SK-N-SH (cell line): ENCODE data around the gene NOL4. TPM values are rescaled to one million over a fixed set of nuclear protein-coding genes. Genes with fewer than 3 reads are reported as not detected.

Experiments
- CTCF ChIA-PET: fragments of 300-600, 350-600 bp; formaldehyde crosslinking; extraction: SDS; loops from one replicate; lab custom pipeline; 2021; lab: Yijun Ruan, JAX
- POLR2A ChIA-PET: fragments of 350-600 bp; sonication (Branson Sonifier 250); formaldehyde crosslinking; extraction: SDS; loops from one replicate; lab custom pipeline; 2020; ENCODE audit warnings: antibody characterized with exemption, inconsistent platforms; lab: Yijun Ruan, JAX
- DNase-seq: peaks from one replicate; pipeline ENCODE4 v3.0.0; 2012
- H2AFZ ChIP-seq: fragments of 200-600 bp; sonication (generic); 2 replicates; pipeline ENCODE4 v1.8.1; 2016; ENCODE audit warnings: antibody characterized with exemption, mild to moderate bottlenecking, low read depth
- H3F3A ChIP-seq: fragments of 200-600 bp; sonication (generic); replicated peaks from 2 replicates; pipeline ENCODE3; 2016; ENCODE audit warnings: antibody characterized with exemption, mild to moderate bottlenecking; ENCODE audit not compliant: insufficient read depth
- H3K27ac ChIP-seq, 2 experiments: fragments of 200-500 bp in 1 of 2; fragments of 200-600 bp in 1 of 2; sonication (Bioruptor generic) in 1 of 2; sonication (generic), shearing (Covaris generic) in 1 of 2; 2 replicates each; pipeline versions ENCODE4 v1.5.1 to v1.6.1; 2014 to 2016; ENCODE audit warnings: low read depth in 2 of 2, inconsistent platforms in 1 of 2, low read length in 1 of 2, mild to moderate bottlenecking in 1 of 2, mixed read lengths in 1 of 2
- H3K27me3 ChIP-seq: fragments of 200-600 bp; sonication (generic), shearing (Covaris generic); 2 replicates; pipeline ENCODE4 v1.6.1; 2016; ENCODE audit warnings: mixed run types; ENCODE audit not compliant: insufficient read depth
- H3K36me3 ChIP-seq, 2 experiments: fragments of 200-500 bp in 1 of 2; fragments of 200-600 bp in 1 of 2; sonication (Bioruptor generic) in 1 of 2; sonication (generic) in 1 of 2; replicated peaks in 1 of 2; 2 replicates each; pipeline versions ENCODE3 to v1.5.1; 2014 to 2016; ENCODE audit warnings: low read length in 1 of 2, mild to moderate bottlenecking in 1 of 2; ENCODE audit not compliant: insufficient read depth in 2 of 2, control insufficient read depth in 1 of 2
- H3K4me1 ChIP-seq, 2 experiments: fragments of 200-500 bp in 1 of 2; fragments of 200-600 bp in 1 of 2; sonication (Bioruptor generic) in 1 of 2; sonication (generic), shearing (Covaris generic) in 1 of 2; 2 replicates each; pipeline versions ENCODE4 v1.5.1 to v1.6.1; 2014 to 2016; ENCODE audit warnings: low read depth in 1 of 2, low read length in 1 of 2, mixed run types in 1 of 2; ENCODE audit not compliant: insufficient read depth in 2 of 2, control insufficient read depth in 1 of 2
- H3K4me2 ChIP-seq: fragments of 200-600 bp; sonication (generic), shearing (Covaris generic); 2 replicates; pipeline ENCODE4 v1.6.1; 2017; ENCODE audit warnings: mixed run types
- H3K4me3 ChIP-seq, 2 experiments: fragments of 200-500 bp in 1 of 2; fragments of 200-600 bp in 1 of 2; sonication (Bioruptor generic) in 1 of 2; sonication (generic), shearing (Covaris generic) in 1 of 2; 2 replicates each; pipeline versions ENCODE4 v1.5.1 to v1.8.1; 2014 to 2016; ENCODE audit warnings: low read depth in 2 of 2, inconsistent platforms in 1 of 2, low read length in 1 of 2, mild to moderate bottlenecking in 1 of 2, mixed read lengths in 1 of 2, moderate library complexity in 1 of 2
- H3K79me2 ChIP-seq: fragments of 200-600 bp; sonication (generic); 2 replicates; pipeline ENCODE4 v1.8.1; 2017; ENCODE audit warnings: mild to moderate bottlenecking; ENCODE audit not compliant: insufficient read depth
- H3K9ac ChIP-seq: fragments of 200-600 bp; sonication (generic); 2 replicates; pipeline ENCODE4 v1.6.1; 2017; ENCODE audit warnings: mixed run types
- H3K9me2 ChIP-seq: fragments of 200-600 bp; sonication (generic); 2 replicates; pipeline ENCODE4 v1.6.1; 2017; ENCODE audit warnings: mixed run types
- H3K9me3 ChIP-seq: fragments of 200-600 bp; sonication (generic); 2 replicates; pipeline ENCODE4 v1.6.1; 2017; ENCODE audit warnings: mixed run types, mild to moderate bottlenecking, moderate library complexity
- H4K20me1 ChIP-seq: fragments of 200-600 bp; sonication (generic); 2 replicates; pipeline ENCODE4 v1.6.1; 2017; ENCODE audit warnings: mild to moderate bottlenecking, mixed run types; ENCODE audit not compliant: insufficient read depth
- FOSL2 ChIP-seq: IDR thresholded peaks from 2 replicates; pipeline ENCODE4 v1.4.0; 2012; ENCODE audit warnings: low read depth, mild to moderate bottlenecking, moderate library complexity, borderline replicate concordance
- FOXJ3 ChIP-seq: sonication (generic); formaldehyde crosslinking; IDR thresholded peaks from 2 replicates; pipeline ENCODE4 v1.5.1; 2020; ENCODE audit warnings: mild to moderate bottlenecking, missing genetic modification reagents
- FOXM1 ChIP-seq: IDR thresholded peaks from 2 replicates; pipeline ENCODE4 v1.4.0; 2012; ENCODE audit warnings: low read depth, mild to moderate bottlenecking
- MEF2A ChIP-seq: IDR thresholded peaks from 2 replicates; pipeline ENCODE4 v1.4.0; 2012; ENCODE audit warnings: low read depth, borderline replicate concordance
- MXI1 ChIP-seq: IDR thresholded peaks from 2 replicates; pipeline ENCODE4 v1.6.1; 2012; ENCODE audit warnings: mild to moderate bottlenecking, low read depth, low read length, improper control_type of control experiment
- NFIC ChIP-seq: IDR thresholded peaks from 2 replicates; pipeline ENCODE4 v1.4.0; 2012; ENCODE audit warnings: borderline replicate concordance
- POLR2AphosphoS5 ChIP-seq: IDR thresholded peaks from 2 replicates; pipeline ENCODE4 v1.6.1; 2012; ENCODE audit warnings: low read depth, low read length
- RCOR1 ChIP-seq: fragments of 150-350 bp; IDR thresholded peaks from 2 replicates; pipeline ENCODE4 v1.6.1; 2017; ENCODE audit warnings: antibody characterized with exemption, low read length
- RFX5 ChIP-seq: IDR thresholded peaks from 2 replicates; pipeline ENCODE4 v1.6.1; 2012; ENCODE audit warnings: mild to moderate bottlenecking, improper control_type of control experiment, low read length
- SMC3 ChIP-seq: IDR thresholded peaks from 2 replicates; pipeline ENCODE4 v1.6.1; 2012; ENCODE audit warnings: low read depth, low read length, improper control_type of control experiment
- TEAD4 ChIP-seq: IDR thresholded peaks from 2 replicates; pipeline ENCODE4 v1.4.0; 2012; ENCODE audit warnings: mild to moderate bottlenecking, borderline replicate concordance; ENCODE audit not compliant: insufficient read depth
- polyA plus RNA-seq, 3 experiments: library from polyadenylated mRNA; depleted of rRNA; stranded (reverse); fragments of >200 nt; gene quantifications; 2 replicates each; pipeline ENCODE4 v1.2.3, GENCODE V29; 2012
- TF ChIP-seq, protein P1 (sequence below): IDR thresholded peaks from 2 replicates; pipeline ENCODE4 v1.4.0; 2012; ENCODE audit warnings: low read depth, borderline replicate concordance
- TF ChIP-seq, protein P2 (sequence below): fragments of 150-350 bp; IDR thresholded peaks from 2 replicates; pipeline ENCODE4 v1.6.1; 2016; ENCODE audit warnings: mild to moderate bottlenecking, low read depth, low read length
- TF ChIP-seq, protein P3 (sequence below): IDR thresholded peaks from 2 replicates; pipeline ENCODE4 v1.6.1; 2012; ENCODE audit warnings: mild to moderate bottlenecking, low read depth, low read length, moderate library complexity
- TF ChIP-seq, protein P4 (sequence below): IDR thresholded peaks from 2 replicates; pipeline ENCODE4 v1.4.0; 2012; ENCODE audit warnings: low read depth, borderline replicate concordance

Gene NOL4
- polyA plus RNA-seq, 1 of the 3 experiments (the other 2 are of a cell fraction), result 0.07 TPM

DNA sequence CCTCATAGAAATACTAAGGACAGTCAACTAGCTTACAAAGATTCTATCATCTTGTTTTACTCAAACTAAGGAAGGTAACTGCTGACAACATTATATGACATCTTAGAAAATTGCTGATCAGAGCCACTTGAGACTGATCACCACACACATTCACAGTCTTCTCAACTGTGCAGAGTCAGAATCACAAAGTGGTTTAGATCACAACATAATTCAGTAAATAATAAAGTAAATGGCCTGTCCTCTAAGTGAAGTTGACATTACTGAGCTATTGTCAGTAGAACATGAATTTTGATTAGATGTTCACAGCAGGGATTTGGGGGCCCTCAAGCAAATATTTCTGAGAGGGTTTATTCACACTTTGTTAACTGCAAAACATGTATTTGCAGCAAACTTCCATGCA lies 28.5 kb downstream of the NOL4 start:
- Histone ChIP-seq H2AFZ (no peak overlapping the region), H3K9me2 (no peaks in the 10 kb centered on the region; the same call in 1 of the 2 replicates), H3K4me2 (no peak overlapping the region), H3K4me1 (no peaks in the 10 kb centered on the region; a peak in 2 of 4 replicates), H3F3A (no peaks in the 10 kb centered on the region), H3K36me3 (no peaks in the 10 kb centered on the region), H4K20me1 (no peaks in the 10 kb centered on the region), H3K9me3 (no peaks in the 10 kb centered on the region), H3K9ac (no peak overlapping the region), H3K27ac (no peak overlapping the region), H3K27me3 (no peaks in the 10 kb centered on the region), H3K79me2 (no peaks in the 10 kb centered on the region), H3K4me3 (no peak overlapping the region)
- DNase-seq, result no peak
- ChIA-PET POLR2A (no interaction called here), CTCF (interaction anchor here (0.6 to 2.2 kb wide), 2 partner anchors 68 to 73 kb away, joined by 3 to 10 read pairs; no protein-coding TSS in a partner anchor)
- TF ChIP-seq FOXM1 (no peak), RCOR1 (no peak), FOSL2 (no peak), MXI1 (no peak), TEAD4 (no peak), SMC3 (no peak), FOXJ3 (CRISPR knock-in tag) (no peak), NFIC (no peak), MEF2A (no peak), POLR2AphosphoS5 (no peak), RFX5 (no peak)
- TF ChIP-seq, protein P1, sequence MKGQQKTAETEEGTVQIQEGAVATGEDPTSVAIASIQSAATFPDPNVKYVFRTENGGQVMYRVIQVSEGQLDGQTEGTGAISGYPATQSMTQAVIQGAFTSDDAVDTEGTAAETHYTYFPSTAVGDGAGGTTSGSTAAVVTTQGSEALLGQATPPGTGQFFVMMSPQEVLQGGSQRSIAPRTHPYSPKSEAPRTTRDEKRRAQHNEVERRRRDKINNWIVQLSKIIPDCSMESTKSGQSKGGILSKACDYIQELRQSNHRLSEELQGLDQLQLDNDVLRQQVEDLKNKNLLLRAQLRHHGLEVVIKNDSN, result no peak
- TF ChIP-seq, protein P2, sequence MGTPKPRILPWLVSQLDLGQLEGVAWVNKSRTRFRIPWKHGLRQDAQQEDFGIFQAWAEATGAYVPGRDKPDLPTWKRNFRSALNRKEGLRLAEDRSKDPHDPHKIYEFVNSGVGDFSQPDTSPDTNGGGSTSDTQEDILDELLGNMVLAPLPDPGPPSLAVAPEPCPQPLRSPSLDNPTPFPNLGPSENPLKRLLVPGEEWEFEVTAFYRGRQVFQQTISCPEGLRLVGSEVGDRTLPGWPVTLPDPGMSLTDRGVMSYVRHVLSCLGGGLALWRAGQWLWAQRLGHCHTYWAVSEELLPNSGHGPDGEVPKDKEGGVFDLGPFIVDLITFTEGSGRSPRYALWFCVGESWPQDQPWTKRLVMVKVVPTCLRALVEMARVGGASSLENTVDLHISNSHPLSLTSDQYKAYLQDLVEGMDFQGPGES, result no peak
- TF ChIP-seq, protein P3, sequence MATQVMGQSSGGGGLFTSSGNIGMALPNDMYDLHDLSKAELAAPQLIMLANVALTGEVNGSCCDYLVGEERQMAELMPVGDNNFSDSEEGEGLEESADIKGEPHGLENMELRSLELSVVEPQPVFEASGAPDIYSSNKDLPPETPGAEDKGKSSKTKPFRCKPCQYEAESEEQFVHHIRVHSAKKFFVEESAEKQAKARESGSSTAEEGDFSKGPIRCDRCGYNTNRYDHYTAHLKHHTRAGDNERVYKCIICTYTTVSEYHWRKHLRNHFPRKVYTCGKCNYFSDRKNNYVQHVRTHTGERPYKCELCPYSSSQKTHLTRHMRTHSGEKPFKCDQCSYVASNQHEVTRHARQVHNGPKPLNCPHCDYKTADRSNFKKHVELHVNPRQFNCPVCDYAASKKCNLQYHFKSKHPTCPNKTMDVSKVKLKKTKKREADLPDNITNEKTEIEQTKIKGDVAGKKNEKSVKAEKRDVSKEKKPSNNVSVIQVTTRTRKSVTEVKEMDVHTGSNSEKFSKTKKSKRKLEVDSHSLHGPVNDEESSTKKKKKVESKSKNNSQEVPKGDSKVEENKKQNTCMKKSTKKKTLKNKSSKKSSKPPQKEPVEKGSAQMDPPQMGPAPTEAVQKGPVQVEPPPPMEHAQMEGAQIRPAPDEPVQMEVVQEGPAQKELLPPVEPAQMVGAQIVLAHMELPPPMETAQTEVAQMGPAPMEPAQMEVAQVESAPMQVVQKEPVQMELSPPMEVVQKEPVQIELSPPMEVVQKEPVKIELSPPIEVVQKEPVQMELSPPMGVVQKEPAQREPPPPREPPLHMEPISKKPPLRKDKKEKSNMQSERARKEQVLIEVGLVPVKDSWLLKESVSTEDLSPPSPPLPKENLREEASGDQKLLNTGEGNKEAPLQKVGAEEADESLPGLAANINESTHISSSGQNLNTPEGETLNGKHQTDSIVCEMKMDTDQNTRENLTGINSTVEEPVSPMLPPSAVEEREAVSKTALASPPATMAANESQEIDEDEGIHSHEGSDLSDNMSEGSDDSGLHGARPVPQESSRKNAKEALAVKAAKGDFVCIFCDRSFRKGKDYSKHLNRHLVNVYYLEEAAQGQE, result no peak
- TF ChIP-seq, protein P4, sequence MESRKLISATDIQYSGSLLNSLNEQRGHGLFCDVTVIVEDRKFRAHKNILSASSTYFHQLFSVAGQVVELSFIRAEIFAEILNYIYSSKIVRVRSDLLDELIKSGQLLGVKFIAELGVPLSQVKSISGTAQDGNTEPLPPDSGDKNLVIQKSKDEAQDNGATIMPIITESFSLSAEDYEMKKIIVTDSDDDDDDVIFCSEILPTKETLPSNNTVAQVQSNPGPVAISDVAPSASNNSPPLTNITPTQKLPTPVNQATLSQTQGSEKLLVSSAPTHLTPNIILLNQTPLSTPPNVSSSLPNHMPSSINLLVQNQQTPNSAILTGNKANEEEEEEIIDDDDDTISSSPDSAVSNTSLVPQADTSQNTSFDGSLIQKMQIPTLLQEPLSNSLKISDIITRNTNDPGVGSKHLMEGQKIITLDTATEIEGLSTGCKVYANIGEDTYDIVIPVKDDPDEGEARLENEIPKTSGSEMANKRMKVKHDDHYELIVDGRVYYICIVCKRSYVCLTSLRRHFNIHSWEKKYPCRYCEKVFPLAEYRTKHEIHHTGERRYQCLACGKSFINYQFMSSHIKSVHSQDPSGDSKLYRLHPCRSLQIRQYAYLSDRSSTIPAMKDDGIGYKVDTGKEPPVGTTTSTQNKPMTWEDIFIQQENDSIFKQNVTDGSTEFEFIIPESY, result no peak
